B cell (primary cell): ENCODE measurements around the gene GBA2. TPM values are rescaled to one million over a fixed set of nuclear protein-coding genes. Genes with fewer than 3 reads are reported as not detected.

ENCODE experiments used
- ATAC-seq: fragments of 200-7000 bp; cut with Tn5 transposase; one replicate; pipeline ENCODE4 v1.10.0; 2021; ENCODE audit warnings: low read depth, mild to moderate bottlenecking, moderate number of reproducible peaks, moderate library complexity
- CTCF ChIA-PET: fragments of 350-600 bp; sonication (Branson Sonifier 250); formaldehyde crosslinking; loops from one replicate; lab custom pipeline; 2021; ENCODE audit warnings: antibody characterized with exemption, inconsistent platforms; lab: Charles Lee
- POLR2A ChIA-PET: fragments of 350-600 bp; sonication (Branson Sonifier 250); formaldehyde crosslinking; loops from one replicate; lab custom pipeline; 2021; ENCODE audit warnings: antibody characterized with exemption; lab: Charles Lee
- DNase-seq: peaks from one replicate; pipeline ENCODE4 v3.0.0; 2013
- H2AFZ ChIP-seq: 2 replicates; pipeline ENCODE4 v1.6.1; 2012; ENCODE audit warnings: mild to moderate bottlenecking, low read depth, low read length; ENCODE audit not compliant: insufficient read depth, poor library complexity, severe bottlenecking
- H3K27ac ChIP-seq, 2 donors: 1 replicate in 1 of 2; 2 replicates in 1 of 2; pipeline ENCODE4 v1.5.1; 2012 to 2013; ENCODE audit warnings: low read length in 2 of 2, mild to moderate bottlenecking in 2 of 2, moderate library complexity in 1 of 2
- H3K27me3 ChIP-seq, 4 experiments: fragments of 200-600 bp in 1 of 4; sonication (generic) in 1 of 4; replicated peaks in 1 of 4; 1 replicate in 2 of 4; 2 replicates in 2 of 4; pipeline versions ENCODE4 v1.6.1 to v1.7.0; 2013 to 2016; ENCODE audit warnings: low read length in 3 of 4, mild to moderate bottlenecking in 2 of 4, mixed read lengths in 1 of 4, moderate library complexity in 1 of 4; ENCODE audit not compliant: insufficient read depth in 4 of 4, control insufficient read depth in 3 of 4; ENCODE audit errors: control extremely low read depth in 1 of 4
- H3K36me3 ChIP-seq, 2 experiments: replicated peaks in 1 of 2; 1 replicate in 1 of 2; 2 replicates in 1 of 2; pipeline versions ENCODE4 v1.6.1 to v1.7.1; 2013; ENCODE audit warnings: low read length in 1 of 2; ENCODE audit not compliant: insufficient read depth in 2 of 2, control insufficient read depth in 1 of 2; ENCODE audit errors: control extremely low read depth in 1 of 2, extremely low read depth in 1 of 2
- H3K4me1 ChIP-seq, 2 donors: fragments of 200-600 bp in 1 of 2; sonication (generic) in 1 of 2; 1 replicate in 1 of 2; 2 replicates in 1 of 2; pipeline versions ENCODE4 v1.5.1 to v1.6.1; 2013 to 2017; ENCODE audit warnings: low read length in 2 of 2; ENCODE audit not compliant: control insufficient read depth in 2 of 2, insufficient read depth in 2 of 2
- H3K4me2 ChIP-seq: replicated peaks from 2 replicates; pipeline ENCODE3; 2012; ENCODE audit warnings: mild to moderate bottlenecking, low read depth, low read length; ENCODE audit not compliant: poor library complexity, severe bottlenecking
- H3K4me3 ChIP-seq, 5 experiments: fragments of 200-600 bp in 1 of 5; sonication (generic) in 1 of 5; 1 replicate in 3 of 5; 2 replicates in 2 of 5; pipeline versions ENCODE4 v1.5.1 to v1.7.0; 2011 to 2016; ENCODE audit warnings: low read length in 4 of 5, mild to moderate bottlenecking in 4 of 5, low read depth in 2 of 5, control low read depth in 1 of 5, moderate library complexity in 1 of 5; ENCODE audit not compliant: insufficient read depth in 1 of 5; ENCODE audit errors: control extremely low read depth in 1 of 5, extremely low read depth in 1 of 5
- H3K79me2 ChIP-seq: fragments of 200-600 bp; sonication (generic); one replicate; pipeline ENCODE4 v1.6.0; 2016; ENCODE audit warnings: low read length; ENCODE audit not compliant: control insufficient read depth, insufficient read depth
- H3K9ac ChIP-seq: fragments of 200-600 bp; sonication (generic); 2 replicates; pipeline ENCODE4 v1.6.1; 2017; ENCODE audit warnings: mild to moderate bottlenecking, low read length, moderate library complexity
- H3K9me3 ChIP-seq, 3 donors: one replicate each; pipeline versions ENCODE4 v1.6.1 to v1.7.1; 2013; ENCODE audit warnings: low read length in 2 of 3; ENCODE audit not compliant: control insufficient read depth in 2 of 3, insufficient read depth in 1 of 3; ENCODE audit errors: control extremely low read depth in 1 of 3
- H4K20me1 ChIP-seq: 2 replicates; pipeline ENCODE4 v1.6.0; 2012; ENCODE audit warnings: mild to moderate bottlenecking, low read length; ENCODE audit not compliant: insufficient read depth, control insufficient read depth, poor library complexity, severe bottlenecking
- H3K27ac Mint-ChIP-seq: one replicate; pipeline ENCODE4 v1.8.0; 2021; ENCODE audit warnings: mixed read lengths
- H3K27me3 Mint-ChIP-seq: one replicate; pipeline ENCODE4 v1.8.0; 2021; ENCODE audit warnings: mixed read lengths
- H3K4me1 Mint-ChIP-seq: one replicate; pipeline ENCODE4 v1.8.0; 2021; ENCODE audit warnings: mixed read lengths
- H3K4me3 Mint-ChIP-seq: one replicate; pipeline ENCODE4 v1.8.0; 2021; ENCODE audit warnings: mixed read lengths
- H3K9me3 Mint-ChIP-seq: one replicate; pipeline ENCODE4 v1.8.0; 2022; ENCODE audit warnings: mixed read lengths; ENCODE audit not compliant: insufficient read depth
- CTCF ChIP-seq: fragments of 200-600 bp; IDR thresholded peaks from one replicate; pipeline ENCODE4 v1.8.0; 2022; ENCODE audit warnings: antibody characterized with exemption, mild to moderate bottlenecking
- EZH2 ChIP-seq: IDR thresholded peaks from 2 replicates; pipeline ENCODE4 v1.6.1; 2012; ENCODE audit warnings: borderline replicate concordance, low read depth, mild to moderate bottlenecking, moderate library complexity, low read length; ENCODE audit not compliant: insufficient read depth, poor library complexity, severe bottlenecking
- WGBS: methylation state at CpG from one replicate; pipeline ENCODE4 v1.1.5; 2013; ENCODE audit warnings: missing lambda C conversion rate; ENCODE audit not compliant: insufficient coverage; 5-methylcytosine and 5-hydroxymethylcytosine counted together
- intact Hi-C: fragments of 100-400 bp; cut with micrococcal nuclease; formaldehyde crosslinking; loops from one replicate; pipeline ENCODE4 v1.10.0; 2022
- polyA plus RNA-seq: library from polyadenylated mRNA; depleted of rRNA; stranded (reverse); fragments of >200 nt; gene quantifications from 2 replicates; pipeline ENCODE4 v1.2.3, GENCODE V29; 2012
- total RNA-seq, 2 donors: library from RNA; stranded (reverse); fragments of 120-200 nt in 1 of 2; gene quantifications; 1 replicate in 1 of 2; 2 replicates in 1 of 2; pipeline versions ENCODE4 v1.2.3 to v1.2.4, GENCODE V29; 2013 to 2022

Gene GBA2
- total and polyA plus RNA-seq, 2 donors (not counting 1 experiment from before 2014, with no cell fraction given) = 114 to 137 TPM

GRCh38 chr9:35731415-35732184 lies 17.4 kb downstream of the GBA2 start:
- Histone ChIP-seq H3K4me2 (peak overlapping the region; percentile 89), H3K4me1 (peaks cover 59 to 67% of the 10 kb centered on the region in 2 donors), H4K20me1 (peaks cover 40% of the 10 kb centered on the region), H3K9ac (peak overlapping the region; percentile 84), H3K79me2 (peaks cover 67% of the 10 kb centered on the region), H3K27me3 (no peaks in the 10 kb centered on the region), H3K27ac (peak overlapping the region; percentile 69 to 92), H3K9me3 (no peaks in the 10 kb centered on the region), H2AFZ (peak overlapping the region; percentile 90), H3K4me3 (peak overlapping the region; percentile 52 to 87 (median 82)), H3K36me3 (peaks cover 1 to 39% of the 10 kb centered on the region in 2 experiments)
- intact Hi-C loops = loop anchor here (1.0 to 10.0 kb wide), 14 partner anchors 12 to 1914 kb away; partner anchors contain the start of genes CCDC107, CLTA, FANCG and GBA2
- Mint-ChIP-seq H3K4me1 (peaks cover 12% of the 10 kb centered on the region), H3K27ac (peak overlapping the region; percentile 96), H3K9me3 (no peaks in the 10 kb centered on the region), H3K27me3 (no peaks in the 10 kb centered on the region), H3K4me3 (no peak overlapping the region)
- DNase-seq = no peak
- WGBS = under 1% methylated on average over 47 of the region's 47 CpGs
- POLR2A ChIA-PET = interaction anchor here (0.6 to 4.4 kb wide), 15 partner anchors 13 to 615 kb away, joined by 3 to 29 read pairs (median 5); partner anchors contain the start of genes CCDC107, GBA2, MSMP and RGP1
- CTCF ChIA-PET = interaction anchor here (0.8 to 9.7 kb wide), 34 partner anchors 8 to 151 kb away, joined by 3 to 142 read pairs (median 6); partner anchors contain the start of genes ARHGEF39, CCDC107, GBA2 and HINT2
- ATAC-seq = no peak
- TF ChIP-seq EZH2 (no peak), CTCF (no peak)
